PC-3 (cell line): Measurements from ENCODE around the gene ZFP36. TPM values are rescaled to one million over a fixed set of nuclear protein-coding genes. Genes with fewer than 3 reads are reported as not detected.

Experiments
- ATAC-seq: fragments of 200-7000 bp; cut with Tn5 transposase; 2 replicates; pipeline ENCODE4 v1.9.1; 2020; ENCODE audit warnings: mild to moderate bottlenecking, moderate library complexity
- BruUV-seq: library from RNA; stranded (reverse); fragments of 400-500 nt; replicated peaks from 2 replicates; lab custom pipeline; 2021; lab: Mats Ljungman, UMichigan
- CTCF ChIA-PET: fragments of 300-600 bp; sonication (Branson Sonifier 250); formaldehyde crosslinking; loops from one replicate; lab custom pipeline; 2022; ENCODE audit warnings: antibody characterized with exemption; lab: Charles Lee
- POLR2A ChIA-PET: fragments of 300-600 bp; sonication (Branson Sonifier 250); formaldehyde crosslinking; loops from one replicate; lab custom pipeline; 2022; ENCODE audit warnings: antibody characterized with exemption; ENCODE audit not compliant: unreplicated experiment; lab: Charles Lee
- DNase-seq: peaks from one replicate; pipeline ENCODE4 v3.0.0-alpha.2; 2015
- H2AFZ ChIP-seq: fragments of 300-600 bp; sonication (generic); 2 replicates; pipeline ENCODE4 v1.6.0; 2016; ENCODE audit warnings: antibody characterized with exemption, low read length
- H3F3A ChIP-seq: fragments of 300-600 bp; sonication (generic); one replicate; pipeline ENCODE4 v1.6.0; 2017; ENCODE audit warnings: antibody characterized with exemption, low read length, control low read depth, mild to moderate bottlenecking; ENCODE audit not compliant: unreplicated experiment
- H3K27ac ChIP-seq: fragments of 300-600 bp; sonication (generic); 2 replicates; pipeline ENCODE4 v1.5.1; 2016; ENCODE audit warnings: mild to moderate bottlenecking, low read length
- H3K27me3 ChIP-seq: fragments of 300-600 bp; sonication (generic); 2 replicates; pipeline ENCODE4 v1.6.1; 2016; ENCODE audit warnings: low read length, mixed read lengths
- H3K36me3 ChIP-seq: fragments of 300-600 bp; sonication (generic); 2 replicates; pipeline ENCODE4 v1.6.1; 2016; ENCODE audit warnings: low read depth, mixed run types, low read length, mixed read lengths
- H3K4me1 ChIP-seq: fragments of 300-600 bp; sonication (generic); 2 replicates; pipeline ENCODE4 v1.5.1; 2016; ENCODE audit warnings: low read length; ENCODE audit not compliant: insufficient read depth
- H3K4me2 ChIP-seq: fragments of 300-600 bp; sonication (generic); 2 replicates; pipeline ENCODE4 v1.6.0; 2016; ENCODE audit warnings: low read length
- H3K4me3 ChIP-seq: fragments of 300-600 bp; sonication (generic); 2 replicates; pipeline ENCODE4 v1.5.1; 2016; ENCODE audit warnings: mild to moderate bottlenecking, low read length, mixed read lengths
- H3K79me2 ChIP-seq: fragments of 300-600 bp; sonication (generic); 2 replicates; pipeline ENCODE4 v1.6.1; 2017; ENCODE audit warnings: low read length, mixed read lengths
- H3K9ac ChIP-seq: fragments of 300-600 bp; sonication (generic); 2 replicates; pipeline ENCODE4 v1.6.0; 2016; ENCODE audit warnings: mild to moderate bottlenecking, low read length
- H3K9me2 ChIP-seq: fragments of 300-600 bp; sonication (generic); replicated peaks from 2 replicates; pipeline ENCODE4 v1.6.1; 2016; ENCODE audit warnings: mixed run types, low read length, mixed read lengths
- H3K9me3 ChIP-seq: fragments of 300-600 bp; sonication (generic); 2 replicates; pipeline ENCODE4 v1.6.1; 2016; ENCODE audit warnings: low read length, mixed read lengths
- H4K20me1 ChIP-seq: fragments of 300-600 bp; sonication (generic); 2 replicates; pipeline ENCODE4 v1.6.1; 2016; ENCODE audit warnings: low read length, mixed read lengths
- CTCF ChIP-seq: fragments of 300-600 bp; sonication (generic); conservative IDR thresholded peaks from 2 replicates; pipeline ENCODE4 v1.5.1; 2017; ENCODE audit warnings: antibody characterized with exemption, low read depth, mild to moderate bottlenecking, low read length
- EZH2 ChIP-seq: fragments of 300-600 bp; sonication (generic); IDR thresholded peaks from one replicate; pipeline ENCODE4 v1.6.1; 2017; ENCODE audit warnings: antibody characterized with exemption, mild to moderate bottlenecking, low read length; ENCODE audit not compliant: unreplicated experiment
- EZH2phosphoT487 ChIP-seq: fragments of 300-600 bp; sonication (generic); IDR thresholded peaks from 2 replicates; pipeline ENCODE4 v1.6.1; 2018; ENCODE audit warnings: mild to moderate bottlenecking, antibody characterized with exemption, low read length, borderline replicate concordance
- intact Hi-C: fragments of 100-400 bp; cut with micrococcal nuclease; formaldehyde crosslinking; loops from 2 replicates; pipeline ENCODE4 v1.9.0; 2023
- total RNA-seq: library from RNA; depleted of rRNA; stranded (reverse); fragments of >200 nt; gene quantifications from 2 replicates; pipeline ENCODE4 v1.2.3, GENCODE V29; 2014

ZFP36 gene
- total RNA-seq, 1 experiment from 2014 or later: 32.7 TPM

GRCh38 chr19:39417463-39418181 lies 11.0 kb downstream of the ZFP36 start:
- DNase-seq (no peak), ATAC-seq (no peak)
- no peaks in the 10 kb centered on the region for H3K79me2 ChIP-seq
- no peaks in the 10 kb centered on the region for H3K27me3 ChIP-seq
- CTCF ChIA-PET: no interaction called here
- no peak overlapping the region for H3K4me2 ChIP-seq
- no peaks in the 10 kb centered on the region for H3K9me3 ChIP-seq
- no peak for TF ChIP-seq CTCF
- no peak for TF ChIP-seq EZH2
- TF ChIP-seq EZH2phosphoT487: no peak
- no peak overlapping the region for H2AFZ ChIP-seq
- no peaks in the 10 kb centered on the region for H3F3A ChIP-seq
- H3K4me1 ChIP-seq: 0 out of 2 replicates have a peak, but pooled peaks cover 4% of the 10 kb centered on the region
- no peak overlapping the region for H3K9ac ChIP-seq
- BruUV-seq: no TSS peak
- no peak overlapping the region for H3K4me3 ChIP-seq
- POLR2A ChIA-PET: no interaction called here
- no peaks in the 10 kb centered on the region for H4K20me1 ChIP-seq
- intact Hi-C loops: no loop called here
- no peaks in the 10 kb centered on the region for H3K9me2 ChIP-seq
- no peak overlapping the region for H3K27ac ChIP-seq
- H3K36me3 ChIP-seq: no peaks in the 10 kb centered on the region

GRCh38 chr19:39419003-39419402 lies 12.4 kb downstream of the ZFP36 start:
- no peak overlapping the region for H3K4me3 ChIP-seq
- 0 out of 2 replicates have a peak, but pooled peaks cover 1% of the 10 kb centered on the region for H3K4me1 ChIP-seq
- H3K27me3 ChIP-seq: no peaks in the 10 kb centered on the region
- intact Hi-C loops: no loop called here
- no peaks in the 10 kb centered on the region for H3K9me3 ChIP-seq
- H3K79me2 ChIP-seq: no peaks in the 10 kb centered on the region
- H3K27ac ChIP-seq: no peak overlapping the region
- H4K20me1 ChIP-seq: no peaks in the 10 kb centered on the region
- H3K36me3 ChIP-seq: no peaks in the 10 kb centered on the region
- ATAC-seq (no peak), DNase-seq (no peak)
- no peak overlapping the region for H2AFZ ChIP-seq
- TF ChIP-seq EZH2phosphoT487: no peak
- no peak for TF ChIP-seq CTCF
- TF ChIP-seq EZH2: no peak
- no TSS peak for BruUV-seq
- H3F3A ChIP-seq: no peaks in the 10 kb centered on the region
- H3K4me2 ChIP-seq: no peak overlapping the region
- CTCF ChIA-PET: no interaction called here
- H3K9me2 ChIP-seq: no peaks in the 10 kb centered on the region
- POLR2A ChIA-PET: no interaction called here
- H3K9ac ChIP-seq: no peak overlapping the region

DNA sequence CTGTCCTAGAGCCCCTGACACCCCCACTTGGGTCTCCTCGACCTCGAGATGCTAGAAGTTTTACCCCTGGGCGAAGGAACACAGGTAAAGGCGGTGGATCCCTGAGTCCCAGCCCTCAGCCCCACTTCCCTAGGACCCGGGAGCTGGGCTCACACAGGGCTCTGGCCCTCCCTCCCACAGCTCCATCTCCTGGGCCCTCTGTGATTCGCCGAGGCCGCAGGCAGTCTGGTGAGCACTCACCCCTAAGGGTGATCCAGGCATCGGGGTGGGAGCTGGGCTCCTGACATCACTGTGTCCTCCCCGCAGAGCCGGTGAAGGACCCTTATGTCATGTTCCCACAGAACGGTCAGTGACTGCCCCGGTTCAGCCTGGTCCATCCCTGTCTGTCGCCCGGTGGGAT lies 14.1 kb downstream of the ZFP36 start:
- Histone ChIP-seq H3K4me1 (no peaks in the 10 kb centered on the region), H3K9ac (no peak overlapping the region), H3K27me3 (no peaks in the 10 kb centered on the region), H3K9me2 (no peaks in the 10 kb centered on the region), H3K27ac (no peak overlapping the region), H3K36me3 (no peaks in the 10 kb centered on the region), H3K4me3 (no peak overlapping the region), H2AFZ (no peak overlapping the region), H4K20me1 (no peaks in the 10 kb centered on the region), H3K9me3 (no peaks in the 10 kb centered on the region), H3K4me2 (no peak overlapping the region), H3F3A (no peaks in the 10 kb centered on the region), H3K79me2 (no peaks in the 10 kb centered on the region)
- no TSS peak for BruUV-seq
- POLR2A ChIA-PET: no interaction called here
- ATAC-seq (no peak), DNase-seq (no peak)
- intact Hi-C loops: no loop called here
- no peak for TF ChIP-seq EZH2phosphoT487
- no peak for TF ChIP-seq EZH2
- no peak for TF ChIP-seq CTCF
- CTCF ChIA-PET: no interaction called here
